HUES64 (cell line): ENCODE results near the gene CNTNAP5.
A peak's percentile ranks its signal among the peaks of the same experiment; 100 is the strongest.

Experiments used
- H3K27ac ChIP-seq: 2 replicates; pipeline ENCODE4 v1.7.0; 2013; ENCODE audit warnings: low read depth, low read length, inconsistent platforms
- H3K27me3 ChIP-seq: 2 replicates; pipeline ENCODE4 v1.6.1; 2013; ENCODE audit warnings: mild to moderate bottlenecking, low read length; ENCODE audit not compliant: insufficient read depth
- H3K36me3 ChIP-seq: 2 replicates; pipeline ENCODE4 v1.6.1; 2013; ENCODE audit warnings: mild to moderate bottlenecking, low read length; ENCODE audit not compliant: insufficient read depth
- H3K4me1 ChIP-seq: 2 replicates; pipeline ENCODE4 v1.6.1; 2013; ENCODE audit warnings: mild to moderate bottlenecking, low read length, moderate library complexity; ENCODE audit not compliant: insufficient read depth
- H3K4me3 ChIP-seq: 2 replicates; pipeline ENCODE4 v1.5.1; 2013; ENCODE audit warnings: mild to moderate bottlenecking, low read length, moderate library complexity
- H3K9ac ChIP-seq: 2 replicates; pipeline ENCODE4 v1.6.1; 2013; ENCODE audit warnings: mild to moderate bottlenecking, low read depth, low read length
- H3K9me3 ChIP-seq: 2 replicates; pipeline ENCODE4 v1.6.1; 2013; ENCODE audit warnings: low read depth, low read length; ENCODE audit not compliant: insufficient read depth
- WGBS: fragments of 150-250, 120-280 bp; methylation state at CpG from one replicate; pipeline ENCODE4 v1.1.7; 2013; ENCODE audit warnings: missing lambda C conversion rate; 5-methylcytosine and 5-hydroxymethylcytosine counted together

The CNTNAP5 gene

GRCh38 chr2:124034265-124034664 is 9.2 kb downstream of the CNTNAP5 start:
- Histone ChIP-seq H3K4me3 (no peak overlapping the region), H3K27me3 (no peaks in the 10 kb centered on the region), H3K9ac (no peak overlapping the region), H3K27ac (no peak overlapping the region), H3K4me1 (peaks cover 6% of the 10 kb centered on the region), H3K9me3 (no peaks in the 10 kb centered on the region), H3K36me3 (no peaks in the 10 kb centered on the region)
- WGBS: 89% methylated on average over 2 of the region's 2 CpGs

- Histone ChIP-seq H3K36me3 (no peaks in the 10 kb centered on the region), H3K27me3 (no peaks in the 10 kb centered on the region), H3K4me3 (no peak overlapping the region), H3K9ac (no peak overlapping the region), H3K27ac (no peak overlapping the region), H3K4me1 (peaks cover 8% of the 10 kb centered on the region), H3K9me3 (no peaks in the 10 kb centered on the region)
- WGBS: 91% methylated on average over 1 of the region's 1 CpG
Measured at GRCh38 chr2:124035001-124035400, 9.9 kb downstream of the CNTNAP5 start.

DNA sequence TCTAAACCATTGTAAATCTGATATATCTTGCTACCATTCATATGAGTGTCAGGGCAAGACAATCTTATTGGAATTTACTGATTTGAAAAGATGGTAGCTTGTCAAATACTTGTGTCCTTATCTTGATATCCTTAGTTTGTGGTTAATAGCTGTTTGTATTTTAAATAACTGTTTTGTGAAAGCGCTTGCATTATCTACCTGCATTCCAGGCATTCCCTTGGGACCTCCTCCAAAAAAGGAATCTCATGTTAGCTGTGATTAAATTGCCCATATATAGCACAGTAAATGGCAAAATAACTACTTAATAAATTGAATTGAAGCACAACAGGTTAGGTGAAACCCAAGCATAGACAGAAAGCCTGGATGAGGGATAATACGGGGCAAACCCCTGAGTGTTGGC is 13.9 kb downstream of the CNTNAP5 start:
- H3K27ac ChIP-seq: no peak overlapping the region
- H3K4me3 ChIP-seq: no peak overlapping the region
- no peaks in the 10 kb centered on the region for H3K27me3 ChIP-seq
- H3K4me1 ChIP-seq: peaks cover 8% of the 10 kb centered on the region
- no peak overlapping the region for H3K9ac ChIP-seq
- H3K36me3 ChIP-seq: no peaks in the 10 kb centered on the region
- no peaks in the 10 kb centered on the region for H3K9me3 ChIP-seq
- WGBS: 48% methylated on average over 2 of the region's 2 CpGs

GRCh38 chr2:124039762-124040291 is 14.7 kb downstream of the CNTNAP5 start:
- no peak overlapping the region for H3K27ac ChIP-seq
- H3K36me3 ChIP-seq: no peaks in the 10 kb centered on the region
- peaks cover 8% of the 10 kb centered on the region for H3K4me1 ChIP-seq
- no peaks in the 10 kb centered on the region for H3K27me3 ChIP-seq
- 100% methylated on average over 3 of the region's 4 CpGs for WGBS
- no peak overlapping the region for H3K9ac ChIP-seq
- no peak overlapping the region for H3K4me3 ChIP-seq
- no peaks in the 10 kb centered on the region for H3K9me3 ChIP-seq

DNA sequence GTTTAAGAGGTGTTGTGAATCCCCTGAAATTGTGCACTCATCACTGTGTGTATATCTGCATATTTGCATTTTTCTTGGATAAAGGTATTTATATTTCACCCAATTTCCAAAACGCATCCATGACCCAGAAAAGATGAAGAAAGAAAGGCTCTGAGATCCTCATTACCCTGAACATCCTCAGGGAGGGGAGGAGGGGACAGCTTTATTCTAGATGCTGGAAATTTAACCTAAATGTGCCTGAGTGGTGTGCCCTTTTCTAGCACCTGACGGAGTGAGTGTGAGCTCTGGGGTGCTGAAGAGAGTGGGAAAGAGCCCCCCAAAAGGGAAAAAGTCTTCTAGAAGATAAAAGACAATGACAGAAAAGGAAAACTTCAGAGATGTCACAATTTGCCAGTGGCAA is 20.8 kb downstream of the CNTNAP5 start:
- H3K4me1 ChIP-seq: peaks cover 41% of the 10 kb centered on the region
- H3K27me3 ChIP-seq: no peaks in the 10 kb centered on the region
- peak overlapping the region; percentile 31; the same call in 1 of the 2 replicates for H3K27ac ChIP-seq
- no peaks in the 10 kb centered on the region for H3K9me3 ChIP-seq
- no peak overlapping the region for H3K4me3 ChIP-seq
- 0 out of 2 replicates have a peak overlapping the region, but pooled peaks have one; percentile 27 for H3K9ac ChIP-seq
- WGBS: 50% methylated on average over 1 of the region's 2 CpGs
- H3K36me3 ChIP-seq: no peaks in the 10 kb centered on the region

DNA sequence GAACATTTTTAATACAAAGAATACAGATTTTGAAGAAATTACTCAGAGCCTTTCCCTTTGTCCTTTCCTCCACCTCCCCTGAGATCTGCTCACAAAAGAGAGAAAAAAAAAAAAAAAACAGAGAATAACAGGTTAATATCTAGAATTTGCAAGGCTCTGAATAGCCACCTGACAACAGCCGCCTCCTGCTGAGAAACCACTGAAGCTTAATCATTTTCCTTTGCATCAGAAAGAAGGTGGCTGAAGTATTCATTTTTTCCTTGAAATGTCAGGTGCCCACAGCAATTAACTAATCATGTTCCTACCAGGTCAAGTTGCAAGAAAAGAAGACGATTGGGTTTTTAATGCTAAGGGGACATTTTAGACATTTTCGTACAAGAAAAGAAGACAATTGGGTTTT is 21.2 kb downstream of the CNTNAP5 start:
- Histone ChIP-seq H3K9ac (no peak overlapping the region), H3K4me1 (peaks cover 41% of the 10 kb centered on the region), H3K27ac (peak overlapping the region; percentile 55; the same call in 1 of the 2 replicates), H3K4me3 (peak overlapping the region; percentile 23; the same call in 1 of the 2 replicates), H3K36me3 (no peaks in the 10 kb centered on the region), H3K9me3 (no peaks in the 10 kb centered on the region), H3K27me3 (no peaks in the 10 kb centered on the region)
- 26% methylated on average over 3 of the region's 3 CpGs for WGBS

GRCh38 chr2:124048102-124048501 is 23.0 kb downstream of the CNTNAP5 start:
- Histone ChIP-seq H3K27ac (no peak overlapping the region), H3K27me3 (no peaks in the 10 kb centered on the region), H3K9ac (no peak overlapping the region), H3K9me3 (no peaks in the 10 kb centered on the region), H3K36me3 (no peaks in the 10 kb centered on the region), H3K4me3 (no peak overlapping the region), H3K4me1 (peaks cover 41% of the 10 kb centered on the region)
- 100% methylated on average over 2 of the region's 2 CpGs for WGBS

DNA sequence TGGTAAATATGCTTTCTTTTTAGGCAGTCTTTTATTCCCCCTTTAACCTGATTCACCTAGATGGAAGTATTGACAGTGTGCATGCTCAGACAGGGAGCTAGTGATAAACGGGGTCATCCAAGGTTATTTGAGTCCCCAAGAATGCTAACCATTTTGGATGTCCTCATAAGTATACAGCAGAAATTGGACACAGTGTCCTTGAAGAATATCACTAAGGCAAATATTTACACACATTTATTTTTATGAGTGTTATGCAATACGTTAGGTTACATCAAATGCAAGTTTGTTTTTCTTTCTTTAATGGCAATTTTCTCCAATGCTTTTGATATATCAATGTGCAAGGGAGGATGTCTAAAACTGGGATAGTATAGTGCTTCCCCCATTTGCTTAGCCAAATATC is 23.6 kb downstream of the CNTNAP5 start:
- Histone ChIP-seq H3K27ac (no peak overlapping the region), H3K36me3 (no peaks in the 10 kb centered on the region), H3K4me1 (peaks cover 41% of the 10 kb centered on the region), H3K9me3 (no peaks in the 10 kb centered on the region), H3K4me3 (no peak overlapping the region), H3K9ac (no peak overlapping the region), H3K27me3 (no peaks in the 10 kb centered on the region)
- 91% methylated on average over 2 of the region's 2 CpGs for WGBS

- H3K27me3 ChIP-seq: no peaks in the 10 kb centered on the region
- no peak overlapping the region for H3K9ac ChIP-seq
- no peaks in the 10 kb centered on the region for H3K36me3 ChIP-seq
- WGBS: 92% methylated on average over 4 of the region's 4 CpGs
- no peaks in the 10 kb centered on the region for H3K9me3 ChIP-seq
- peaks cover 41% of the 10 kb centered on the region for H3K4me1 ChIP-seq
- no peak overlapping the region for H3K27ac ChIP-seq
- no peak overlapping the region for H3K4me3 ChIP-seq
Measured at GRCh38 chr2:124049136-124049535, 24.0 kb downstream of the CNTNAP5 start.

- H3K27ac ChIP-seq: no peak overlapping the region
- peaks cover 36% of the 10 kb centered on the region for H3K4me1 ChIP-seq
- H3K9ac ChIP-seq: no peak overlapping the region
- no peaks in the 10 kb centered on the region for H3K36me3 ChIP-seq
- H3K9me3 ChIP-seq: no peaks in the 10 kb centered on the region
- WGBS: 94% methylated on average over 2 of the region's 2 CpGs
- H3K27me3 ChIP-seq: no peaks in the 10 kb centered on the region
- H3K4me3 ChIP-seq: no peak overlapping the region
Measured at GRCh38 chr2:124050833-124051497, 25.9 kb downstream of the CNTNAP5 start.

DNA sequence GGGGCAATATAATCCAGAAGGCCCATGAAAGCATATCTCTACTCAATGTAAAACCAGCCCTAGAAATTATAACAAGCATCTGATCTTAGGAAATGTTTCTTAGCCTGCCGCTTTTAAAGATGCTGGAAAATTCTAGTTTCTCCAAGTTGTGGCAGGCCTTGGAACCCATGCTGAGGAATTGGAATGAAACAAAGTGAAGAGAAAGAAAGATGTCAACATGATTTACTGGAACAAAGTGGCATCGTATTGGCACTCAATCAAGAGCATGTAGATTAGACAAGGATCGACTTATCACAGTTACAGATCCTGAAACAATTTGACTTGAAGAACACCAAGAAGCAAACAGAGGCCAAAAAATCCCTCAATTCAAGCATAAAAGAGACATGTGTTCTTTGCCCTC is 28.7 kb downstream of the CNTNAP5 start:
- Histone ChIP-seq H3K9me3 (no peaks in the 10 kb centered on the region), H3K4me3 (no peak overlapping the region), H3K27me3 (no peaks in the 10 kb centered on the region), H3K4me1 (peaks cover 9% of the 10 kb centered on the region; the same call in 1 of the 2 replicates), H3K36me3 (no peaks in the 10 kb centered on the region), H3K9ac (no peak overlapping the region), H3K27ac (no peak overlapping the region)
- 93% methylated on average over 3 of the region's 3 CpGs for WGBS
